Measurements from ENCODE around the gene IER3.

IER3 gene

DNA sequence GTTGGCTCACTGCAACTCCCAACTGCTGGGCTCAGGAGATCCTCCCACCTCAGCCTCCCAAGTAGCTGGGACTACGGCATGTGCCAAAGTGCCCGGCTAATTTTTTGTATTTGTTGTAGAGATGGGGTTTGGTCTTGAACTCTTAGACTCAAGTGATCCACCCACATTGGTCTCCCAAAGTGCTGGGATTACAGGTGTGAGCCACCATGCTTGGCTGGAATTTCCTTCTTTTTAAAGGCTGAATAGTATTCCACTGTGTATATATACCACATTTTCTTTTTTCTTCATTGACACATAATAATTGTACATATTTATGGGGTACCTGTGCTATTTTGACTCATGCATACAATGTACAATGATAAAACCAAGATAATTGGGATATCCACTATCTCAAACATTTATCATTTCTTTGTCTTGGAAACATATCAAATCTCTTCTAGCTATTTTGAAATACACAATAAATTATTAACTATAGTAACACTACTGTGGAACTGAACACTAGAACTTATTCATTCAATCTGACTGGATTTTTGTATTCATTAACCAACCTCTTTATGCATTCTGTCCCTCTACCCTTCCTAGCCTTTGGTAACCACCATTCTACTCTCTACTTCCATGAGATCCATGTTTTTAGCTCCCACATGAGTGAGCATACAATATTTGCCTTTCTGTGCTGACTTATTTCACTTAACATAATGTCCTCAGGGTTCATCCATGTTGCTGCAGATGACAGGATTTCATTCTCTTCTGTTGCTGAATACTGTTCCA is 35.1 kb downstream of the IER3 start:
- no peak for DNase-seq

- DNase-seq, result no peak
Observed at GRCh38 chr6:30707281-30707850, 37.0 kb downstream of the IER3 start.

- no peak for DNase-seq
Observed at GRCh38 chr6:30705620-30706019, 38.7 kb downstream of the IER3 start.

DNA sequence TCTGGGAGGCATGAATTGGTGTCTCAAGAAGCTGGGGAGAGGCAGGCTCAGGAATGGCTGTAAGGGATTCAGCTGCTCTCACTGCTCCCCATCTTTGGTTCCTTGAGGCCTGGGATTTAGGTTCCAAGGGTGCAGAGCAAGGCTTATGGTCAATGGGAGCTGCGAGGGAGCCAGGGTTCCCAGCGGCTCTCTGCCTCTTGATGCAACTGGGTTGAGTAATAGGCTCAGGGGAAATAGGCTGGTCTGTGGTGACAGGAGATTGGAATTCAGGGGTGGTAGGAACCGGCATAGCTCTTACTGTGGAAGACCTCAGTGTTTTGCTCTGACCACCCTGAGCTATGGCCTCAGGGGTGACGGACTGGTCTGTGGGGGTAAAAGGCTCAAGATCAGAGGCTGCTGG is 40.5 kb downstream of the IER3 start:
- DNase-seq, result no peak

GRCh38 chr6:30703011-30703410 is 41.3 kb downstream of the IER3 start:
- no peak for DNase-seq

DNA sequence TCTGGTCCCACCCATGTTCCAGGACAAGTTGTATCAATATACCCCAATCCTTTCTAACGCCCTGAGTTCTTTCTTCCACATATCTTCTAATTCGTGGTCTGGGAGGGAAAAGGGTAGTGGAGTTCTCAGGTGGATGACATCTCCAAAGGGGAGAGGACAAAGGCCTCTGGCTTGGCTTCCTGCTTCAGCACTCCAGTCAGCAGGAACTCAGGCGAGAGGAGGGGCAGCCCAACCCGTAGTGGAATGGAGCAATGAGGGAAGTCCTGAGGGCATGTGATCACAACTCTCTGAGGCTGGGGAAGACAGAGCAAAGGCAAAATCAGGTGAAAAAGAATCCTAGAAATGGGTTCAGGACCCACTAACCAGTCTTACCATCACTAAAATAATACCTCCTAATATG is 44.0 kb downstream of the IER3 start:
- no peak for DNase-seq

DNA sequence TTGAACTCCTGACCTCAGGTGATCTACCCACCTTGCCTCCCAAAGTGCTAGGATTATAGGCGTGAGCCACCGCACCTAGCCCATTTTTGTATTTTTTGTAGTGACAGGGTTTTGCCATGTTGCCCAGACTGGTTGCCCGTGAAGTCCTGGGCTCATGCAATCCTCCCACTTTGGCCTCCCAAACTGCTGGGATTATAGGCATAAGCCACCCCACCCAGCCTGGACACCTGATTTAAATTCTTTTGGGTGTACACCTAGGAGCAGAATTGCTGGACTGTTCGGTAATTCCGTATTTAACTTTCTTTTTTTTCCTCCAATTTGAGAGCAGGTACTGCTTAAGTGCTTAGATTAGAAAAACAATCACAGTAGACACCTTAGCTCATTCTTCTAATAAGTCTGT is 47.9 kb downstream of the IER3 start:
- DNase-seq, result no peak
